Activated naive CD8-positive, alpha-beta T cell treated with anti-CD3 and anti-CD28 coated beads, Interleukin-2, amount 10 ng/mL, durations not matched to agents 7 days and 5 days (primary cell): ENCODE results near the gene RYK. TPM values are rescaled to one million over a fixed set of nuclear protein-coding genes. Genes with fewer than 3 reads are reported as not detected.

Source experiments
- ATAC-seq: fragments of 150-1000 bp; cut with Tn5 transposase; one replicate; pipeline ENCODE4 v1.10.0; 2021; ENCODE audit warnings: low read depth, moderate library complexity
- POLR2A ChIA-PET: fragments of 350-600 bp; sonication (Branson Sonifier 250); formaldehyde crosslinking; loops from one replicate; lab custom pipeline; 2021; ENCODE audit warnings: antibody characterized with exemption; lab: Charles Lee
- DNase-seq: peaks from one replicate; pipeline ENCODE4 v3.0.0; 2021
- H3K27ac Mint-ChIP-seq: one replicate; pipeline ENCODE4 v1.8.0; 2022; ENCODE audit warnings: mild to moderate bottlenecking, mixed read lengths
- H3K27me3 Mint-ChIP-seq: one replicate; pipeline ENCODE4 v1.8.0; 2022; ENCODE audit warnings: mild to moderate bottlenecking, moderate library complexity, mixed read lengths
- H3K36me3 Mint-ChIP-seq: one replicate; pipeline ENCODE4 v1.8.0; 2021; ENCODE audit warnings: mild to moderate bottlenecking, mixed read lengths
- H3K4me1 Mint-ChIP-seq: one replicate; pipeline ENCODE4 v1.8.0; 2021; ENCODE audit warnings: mixed read lengths
- H3K4me3 Mint-ChIP-seq: one replicate; pipeline ENCODE4 v1.8.0; 2022; ENCODE audit warnings: mild to moderate bottlenecking, moderate library complexity, mixed read lengths
- H3K9me3 Mint-ChIP-seq: one replicate; pipeline ENCODE4 v1.8.0; 2021; ENCODE audit warnings: mixed read lengths
- total RNA-seq, 2 experiments: library from RNA; stranded (reverse); gene quantifications; one replicate each; pipeline ENCODE4 v1.2.3, GENCODE V29; 2021

RYK gene
- total RNA-seq, 2 experiments from 2014 or later = 23.3 to 23.4 TPM

DNA sequence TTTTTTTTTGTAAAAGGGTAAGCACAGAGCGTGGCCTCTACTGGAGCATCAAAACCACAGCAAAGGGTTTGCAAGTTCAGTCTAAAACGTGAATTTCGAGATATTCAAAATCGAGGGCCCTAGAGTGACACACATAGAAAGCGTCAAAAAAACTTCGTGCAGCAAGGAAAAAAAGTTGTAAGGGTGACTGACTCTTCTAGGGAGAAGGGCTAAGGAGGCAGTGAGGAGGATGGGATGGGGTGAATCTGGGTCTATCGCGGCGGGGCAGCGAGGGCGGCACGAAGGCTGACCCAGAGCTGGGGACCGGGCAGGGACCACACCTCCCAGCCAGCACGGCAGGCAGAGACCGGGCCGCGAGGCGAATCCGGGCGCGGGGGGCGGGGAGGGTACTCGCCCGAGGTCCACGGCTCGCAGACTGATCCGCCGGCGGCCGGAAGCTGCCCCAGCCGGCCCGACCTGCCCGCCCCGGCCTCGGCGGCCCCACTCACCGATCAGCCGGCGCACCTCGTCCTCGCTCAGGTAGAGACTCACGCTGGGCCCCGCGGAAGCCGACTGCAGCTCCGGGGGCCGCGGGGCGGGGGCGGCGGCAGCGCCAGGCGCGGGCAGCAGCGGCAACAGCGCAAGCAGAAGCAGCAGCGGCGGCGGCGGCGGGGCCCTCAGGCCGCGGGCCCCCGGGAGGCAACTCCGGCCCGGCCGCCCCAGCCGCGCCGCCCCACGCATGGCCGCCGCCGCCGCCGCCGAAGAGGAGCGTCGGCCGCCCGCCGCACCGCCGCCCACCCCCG, 533 bp downstream of the RYK start:
- H3K36me3 Mint-ChIP-seq = peaks cover 1% of the 10 kb centered on the region
- POLR2A ChIA-PET = interaction anchor here (0.6 to 1.3 kb wide), 4 partner anchors 11 to 237 kb away, joined by 3 to 5 read pairs (median 4); partner anchors contain the start of genes ANAPC13 and CEP63

GRCh38 chr3:134249296-134249841, 1.3 kb downstream of the RYK start:
- H3K27me3 Mint-ChIP-seq = peaks cover 10% of the 10 kb centered on the region
- H3K27ac Mint-ChIP-seq = peak overlapping the region; percentile 85
- H3K4me1 Mint-ChIP-seq = peaks cover 38% of the 10 kb centered on the region
- DNase-seq (no peak), ATAC-seq (no peak)
- H3K9me3 Mint-ChIP-seq = no peaks in the 10 kb centered on the region
- peaks cover 2% of the 10 kb centered on the region for H3K36me3 Mint-ChIP-seq
- H3K4me3 Mint-ChIP-seq = peak overlapping the region; percentile 86
- POLR2A ChIA-PET = no interaction called here

More for the DNA sequence above, 533 bp downstream of the RYK start:
- peak overlapping the region; percentile 86 for H3K4me3 Mint-ChIP-seq
- peaks cover 15% of the 10 kb centered on the region for H3K27me3 Mint-ChIP-seq
- DNase-seq = peak; percentile 69
- H3K27ac Mint-ChIP-seq = peak overlapping the region; percentile 85
- ATAC-seq = peak; percentile 52
- no peaks in the 10 kb centered on the region for H3K9me3 Mint-ChIP-seq
- H3K4me1 Mint-ChIP-seq = peaks cover 36% of the 10 kb centered on the region

DNA sequence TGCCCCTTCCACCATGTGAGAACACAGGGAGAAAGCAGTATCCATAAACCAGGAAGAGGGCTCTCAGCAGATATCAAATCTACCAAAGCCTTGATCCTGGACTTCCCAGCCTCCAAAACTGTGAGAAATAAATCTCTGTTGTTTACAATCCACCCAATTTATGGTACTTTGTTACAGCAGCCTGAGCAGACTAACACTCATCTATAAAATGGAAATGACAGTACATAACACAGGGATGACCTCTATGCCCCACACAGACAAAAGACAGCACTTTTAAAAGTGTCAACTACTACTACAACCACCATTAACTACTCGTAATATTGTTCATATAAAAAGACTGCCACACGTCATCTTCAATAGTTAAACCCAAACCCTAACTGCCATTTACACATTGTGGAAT, 5.7 kb downstream of the RYK start:
- H3K27ac Mint-ChIP-seq = no peak overlapping the region
- ATAC-seq (no peak), DNase-seq (no peak)
- H3K9me3 Mint-ChIP-seq = no peaks in the 10 kb centered on the region
- no peaks in the 10 kb centered on the region for H3K27me3 Mint-ChIP-seq
- H3K36me3 Mint-ChIP-seq = peaks cover 2% of the 10 kb centered on the region
- H3K4me1 Mint-ChIP-seq = peaks cover 32% of the 10 kb centered on the region
- POLR2A ChIA-PET = no interaction called here
- H3K4me3 Mint-ChIP-seq = no peak overlapping the region

DNA sequence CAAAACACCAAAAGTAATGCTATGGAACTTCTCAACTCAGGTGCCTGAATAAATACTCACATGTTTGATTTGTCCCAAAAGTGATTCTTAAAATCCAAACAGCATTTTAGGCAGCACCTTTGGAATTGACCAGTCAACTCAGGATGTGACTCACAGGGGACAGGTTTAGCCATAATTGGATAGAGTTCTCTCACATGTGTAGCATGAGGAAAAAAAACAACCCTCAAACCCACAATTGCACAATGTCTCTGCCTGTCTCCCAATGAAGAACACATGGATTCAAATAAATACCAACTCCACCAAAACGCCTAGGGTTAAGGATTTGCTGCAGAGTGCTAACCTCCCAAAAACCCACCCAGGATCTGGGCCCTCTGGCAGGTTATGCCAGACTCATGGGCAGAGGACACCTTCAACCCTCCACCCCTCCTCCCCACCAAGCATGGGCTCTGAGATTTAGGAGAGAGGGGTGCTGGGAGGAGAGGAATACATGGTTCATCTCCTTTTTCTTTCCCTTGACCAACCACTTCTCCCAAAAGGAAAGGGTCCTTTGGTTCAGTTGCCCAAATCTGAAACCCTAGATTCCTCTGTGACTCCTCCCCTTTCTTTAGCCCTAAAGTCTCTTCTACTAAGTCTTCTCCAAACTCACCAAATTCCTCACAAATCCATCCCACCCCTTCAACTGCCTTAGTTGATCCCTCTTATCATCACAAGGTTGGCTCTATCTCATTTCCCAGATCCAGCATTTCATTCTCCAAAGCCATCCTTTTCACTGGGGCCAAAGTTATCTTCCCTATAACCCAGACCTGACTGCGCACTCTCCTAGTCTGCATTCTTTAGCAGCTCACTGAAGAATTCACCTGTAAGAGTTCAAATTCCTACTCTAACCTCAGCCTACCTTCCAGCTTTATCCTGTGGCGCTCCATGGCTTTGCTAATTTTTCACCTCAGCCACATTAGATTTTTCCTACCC, 7.7 kb downstream of the RYK start:
- ATAC-seq = no peak
- Mint-ChIP-seq H3K27me3 (no peaks in the 10 kb centered on the region), H3K9me3 (no peaks in the 10 kb centered on the region), H3K4me3 (no peak overlapping the region), H3K36me3 (peaks cover 2% of the 10 kb centered on the region), H3K4me1 (peaks cover 25% of the 10 kb centered on the region), H3K27ac (no peak overlapping the region)
- POLR2A ChIA-PET = no interaction called here
- no peak for DNase-seq

DNA sequence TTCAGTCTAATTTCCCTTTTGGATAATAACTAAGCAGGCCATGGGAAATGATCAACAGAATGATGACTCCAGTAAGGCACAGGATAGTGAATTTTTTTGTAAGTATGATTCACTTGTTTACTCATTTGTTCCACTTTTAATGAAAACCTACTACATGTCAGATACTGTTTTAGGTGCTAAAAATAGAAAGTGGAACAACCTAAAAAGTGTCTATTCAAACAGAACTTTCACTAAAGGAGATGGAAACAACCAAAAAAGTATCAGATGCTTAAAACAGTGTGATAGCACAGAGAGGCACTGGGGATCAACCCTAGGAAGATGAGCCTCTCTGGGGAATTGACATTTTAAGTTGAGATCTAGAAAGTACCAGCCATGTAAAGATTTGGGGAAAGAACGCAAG, 11.1 kb downstream of the RYK start:
- H3K9me3 Mint-ChIP-seq = no peaks in the 10 kb centered on the region
- POLR2A ChIA-PET = interaction anchor here (1.0 kb wide), 1 partner anchor 11 kb away, joined by 3 read pairs; the partner anchor contains the start of gene RYK
- ATAC-seq (no peak), DNase-seq (no peak)
- H3K36me3 Mint-ChIP-seq = no peaks in the 10 kb centered on the region
- H3K4me3 Mint-ChIP-seq = no peak overlapping the region
- peaks cover 32% of the 10 kb centered on the region for H3K4me1 Mint-ChIP-seq
- H3K27ac Mint-ChIP-seq = no peak overlapping the region
- H3K27me3 Mint-ChIP-seq = no peaks in the 10 kb centered on the region

GRCh38 chr3:134237454-134238145, 13.1 kb downstream of the RYK start:
- Mint-ChIP-seq H3K4me3 (no peak overlapping the region), H3K36me3 (peaks cover 2% of the 10 kb centered on the region), H3K27ac (no peak overlapping the region), H3K4me1 (peaks cover 29% of the 10 kb centered on the region), H3K9me3 (no peaks in the 10 kb centered on the region), H3K27me3 (no peaks in the 10 kb centered on the region)
- no peak for ATAC-seq
- POLR2A ChIA-PET = no interaction called here
- DNase-seq = no peak

- Mint-ChIP-seq H3K27me3 (no peaks in the 10 kb centered on the region), H3K36me3 (peaks cover 2% of the 10 kb centered on the region), H3K9me3 (no peaks in the 10 kb centered on the region), H3K4me3 (peak overlapping the region; percentile 15), H3K27ac (no peak overlapping the region), H3K4me1 (peaks cover 34% of the 10 kb centered on the region)
- DNase-seq (no peak), ATAC-seq (no peak)
- POLR2A ChIA-PET = no interaction called here
Observed at GRCh38 chr3:134236505-134237170, 14.0 kb downstream of the RYK start.

DNA sequence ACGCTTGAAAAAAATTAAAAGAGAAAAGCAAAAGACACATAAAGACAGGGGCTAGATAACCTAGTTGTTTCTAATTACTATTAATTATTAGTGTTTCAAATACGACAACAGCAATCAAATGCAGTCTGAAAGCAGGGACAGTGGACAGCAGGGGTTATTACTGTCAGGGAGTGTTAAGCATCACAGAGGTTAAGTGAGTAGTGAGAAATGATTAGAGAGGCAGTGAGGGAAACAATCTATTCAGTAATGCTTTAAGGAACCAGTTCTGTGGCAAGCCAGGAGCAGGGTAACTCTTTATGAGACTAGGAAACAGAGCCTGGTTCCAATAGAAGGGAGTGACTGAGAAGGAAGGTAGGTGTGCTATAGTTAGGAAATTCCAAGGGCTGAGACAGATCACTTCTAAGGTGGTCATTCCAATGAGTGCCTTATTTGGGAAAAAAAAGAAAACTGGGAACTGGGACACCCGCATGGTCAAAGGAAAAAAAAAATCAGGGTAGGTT, 15.0 kb downstream of the RYK start:
- Mint-ChIP-seq H3K27ac (no peak overlapping the region), H3K27me3 (no peaks in the 10 kb centered on the region), H3K4me1 (peaks cover 36% of the 10 kb centered on the region), H3K36me3 (peaks cover 2% of the 10 kb centered on the region), H3K4me3 (no peak overlapping the region), H3K9me3 (no peaks in the 10 kb centered on the region)
- no peak for DNase-seq
- ATAC-seq = no peak
- POLR2A ChIA-PET = no interaction called here

- Mint-ChIP-seq H3K4me3 (no peak overlapping the region), H3K4me1 (peaks cover 29% of the 10 kb centered on the region), H3K27me3 (peaks cover 2% of the 10 kb centered on the region), H3K27ac (no peak overlapping the region), H3K36me3 (peaks cover 3% of the 10 kb centered on the region), H3K9me3 (no peaks in the 10 kb centered on the region)
- POLR2A ChIA-PET = no interaction called here
- ATAC-seq = no peak
- DNase-seq = no peak
Observed at GRCh38 chr3:134232951-134233350, 17.7 kb downstream of the RYK start.

DNA sequence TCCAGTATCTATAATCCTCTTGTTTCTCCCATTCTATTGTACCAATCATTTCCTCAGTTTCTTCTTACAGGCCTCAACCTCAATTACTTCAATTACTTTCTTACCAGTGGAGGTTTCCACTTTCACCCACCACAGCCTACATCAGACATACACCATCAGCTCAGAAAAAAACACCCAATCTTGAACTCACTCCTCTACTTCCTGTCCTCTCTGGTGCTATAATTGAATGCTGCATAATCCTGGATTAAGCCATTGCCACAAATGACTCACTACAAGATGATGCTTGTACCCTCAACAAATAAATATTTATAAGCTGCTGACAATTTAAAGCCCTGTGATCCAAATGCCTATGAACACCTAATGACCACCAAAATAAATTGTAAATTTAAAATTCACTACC, 18.5 kb downstream of the RYK start:
- DNase-seq = no peak
- no peak overlapping the region for H3K27ac Mint-ChIP-seq
- no peaks in the 10 kb centered on the region for H3K9me3 Mint-ChIP-seq
- peaks cover 3% of the 10 kb centered on the region for H3K36me3 Mint-ChIP-seq
- H3K4me3 Mint-ChIP-seq = no peak overlapping the region
- peaks cover 2% of the 10 kb centered on the region for H3K27me3 Mint-ChIP-seq
- ATAC-seq = peak; percentile 54
- H3K4me1 Mint-ChIP-seq = peaks cover 25% of the 10 kb centered on the region
- POLR2A ChIA-PET = no interaction called here

DNA sequence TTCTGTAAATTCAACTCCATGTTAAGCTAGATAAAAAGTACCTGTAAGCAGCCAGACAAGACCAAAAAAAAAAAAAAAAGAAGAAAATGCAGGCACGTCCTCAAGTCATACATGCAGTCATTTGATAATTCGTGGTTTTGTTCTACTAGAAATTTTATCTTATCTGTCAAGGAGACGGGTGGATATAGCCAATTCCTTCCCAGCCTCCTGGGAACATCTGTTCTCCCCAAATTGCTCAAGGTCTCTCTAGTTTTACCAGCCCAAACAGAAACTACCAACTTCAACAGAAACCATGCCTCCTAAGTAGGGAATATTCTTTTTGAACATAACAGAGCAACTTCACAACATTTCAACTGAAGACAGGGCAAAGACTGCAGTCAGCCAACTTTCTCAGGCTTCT, 19.5 kb downstream of the RYK start:
- H3K27ac Mint-ChIP-seq = no peak overlapping the region
- H3K27me3 Mint-ChIP-seq = peaks cover 2% of the 10 kb centered on the region
- peaks cover 3% of the 10 kb centered on the region for H3K36me3 Mint-ChIP-seq
- H3K4me1 Mint-ChIP-seq = peaks cover 20% of the 10 kb centered on the region
- H3K4me3 Mint-ChIP-seq = no peak overlapping the region
- H3K9me3 Mint-ChIP-seq = no peaks in the 10 kb centered on the region
- no peak for ATAC-seq
- DNase-seq = no peak
- POLR2A ChIA-PET = no interaction called here

DNA sequence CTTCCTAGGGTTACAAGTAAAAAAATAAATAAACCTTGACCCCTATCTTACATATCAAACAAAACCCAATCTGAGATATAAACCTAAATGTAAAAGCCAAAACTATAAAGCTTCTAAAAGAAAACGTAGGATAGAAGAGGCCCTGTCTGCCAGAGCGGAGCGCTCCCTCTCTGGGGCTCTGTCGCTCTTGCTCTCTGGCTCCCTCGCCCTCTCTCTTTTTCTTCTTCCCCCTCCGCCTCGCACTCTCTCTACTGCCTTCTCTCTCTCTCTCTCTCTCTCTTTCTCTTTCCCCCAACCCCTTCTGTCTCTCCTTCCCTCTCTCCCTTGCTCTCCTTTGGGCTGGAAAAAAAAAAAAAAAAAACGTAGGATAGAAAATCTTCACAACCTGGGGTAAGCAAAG, 21.6 kb downstream of the RYK start:
- Mint-ChIP-seq H3K36me3 (peaks cover 1% of the 10 kb centered on the region), H3K27me3 (peaks cover 2% of the 10 kb centered on the region), H3K27ac (no peak overlapping the region), H3K4me1 (peaks cover 11% of the 10 kb centered on the region), H3K9me3 (no peaks in the 10 kb centered on the region), H3K4me3 (no peak overlapping the region)
- DNase-seq (no peak), ATAC-seq (no peak)
- POLR2A ChIA-PET = no interaction called here
